GM18951 (cell line): Measurements from ENCODE around the gene DAD1.

Experiments used
- POLR2A ChIP-seq: IDR thresholded peaks from 4 replicates; pipeline ENCODE4 v1.6.1; 2011; ENCODE audit warnings: mild to moderate bottlenecking; ENCODE audit not compliant: insufficient read length, insufficient read depth; ENCODE audit errors: extremely low read depth
- in situ Hi-C: fragments of 300-500 bp; cut with MboI; formaldehyde crosslinking; loops from one replicate; pipeline ENCODE4 v1.12.0; 2022; ENCODE audit warnings: low sequenced_read_pairs, mixed read lengths, inconsistent platforms; ENCODE audit not compliant: unreplicated experiment

Gene DAD1

GRCh38 chr14:22531451-22532344 is 57.3 kb downstream of the DAD1 start:
- in situ Hi-C loops: no loop called here
- peak; percentile 77 for TF ChIP-seq POLR2A

DNA sequence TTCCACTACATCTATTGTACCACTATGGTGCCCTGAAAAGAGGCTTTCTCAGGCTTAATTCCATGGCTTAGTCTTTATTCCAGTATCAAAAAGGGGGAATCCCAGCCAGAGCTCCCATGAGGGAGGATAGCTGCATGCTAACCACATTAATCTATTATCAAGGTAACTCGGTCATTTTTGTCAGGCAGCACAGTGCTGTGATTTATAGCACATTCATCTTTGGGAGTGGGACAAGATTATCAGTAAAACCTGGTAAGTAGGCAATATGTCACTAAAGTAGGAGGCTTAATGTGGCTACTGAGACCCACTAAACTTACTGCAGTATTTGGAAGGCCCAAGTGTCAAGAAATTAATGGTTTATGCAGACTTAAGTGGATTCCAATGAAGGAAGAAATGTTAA is 58.9 kb downstream of the DAD1 start:
- no peak for TF ChIP-seq POLR2A
- in situ Hi-C loops: no loop called here

DNA sequence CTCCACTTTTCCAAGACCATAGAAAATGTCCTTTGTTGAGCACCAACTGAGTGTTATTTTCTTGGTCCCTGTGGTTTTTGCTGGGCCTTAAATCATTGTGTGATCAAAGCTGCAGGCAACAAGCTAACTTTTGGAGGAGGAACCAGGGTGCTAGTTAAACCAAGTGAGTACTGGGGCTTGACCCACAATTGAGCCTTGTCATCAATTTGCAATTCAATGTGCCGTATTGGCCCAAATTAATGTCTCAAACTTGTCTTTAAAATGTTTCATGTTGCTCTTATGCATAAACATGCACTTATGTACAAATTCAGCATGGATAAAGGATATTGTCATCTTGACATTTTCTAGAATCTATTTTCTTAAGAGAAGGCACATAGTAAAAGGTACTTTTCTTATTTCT is 62.3 kb downstream of the DAD1 start:
- in situ Hi-C loops: no loop called here
- no peak for TF ChIP-seq POLR2A

DNA sequence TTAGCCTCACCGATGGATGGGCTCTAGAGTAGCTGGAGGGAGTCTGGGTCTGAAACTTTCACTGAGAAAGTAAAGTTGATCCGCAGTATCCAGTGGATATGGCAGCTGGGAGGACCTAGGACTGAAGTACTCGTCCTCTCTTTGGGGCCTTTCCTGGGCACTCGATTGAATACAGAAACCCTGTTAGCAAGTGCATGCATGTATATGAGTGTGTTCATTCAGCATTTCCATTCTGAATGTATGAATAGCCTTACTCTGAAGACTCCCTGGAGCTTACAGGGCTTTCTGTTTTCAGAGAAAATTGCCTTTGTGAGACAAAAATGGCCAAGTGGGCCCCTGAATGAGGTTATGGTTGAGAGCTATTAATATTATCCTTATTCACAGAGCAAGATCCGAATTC is 62.8 kb downstream of the DAD1 start:
- in situ Hi-C loops: no loop called here
- no peak for TF ChIP-seq POLR2A

DNA sequence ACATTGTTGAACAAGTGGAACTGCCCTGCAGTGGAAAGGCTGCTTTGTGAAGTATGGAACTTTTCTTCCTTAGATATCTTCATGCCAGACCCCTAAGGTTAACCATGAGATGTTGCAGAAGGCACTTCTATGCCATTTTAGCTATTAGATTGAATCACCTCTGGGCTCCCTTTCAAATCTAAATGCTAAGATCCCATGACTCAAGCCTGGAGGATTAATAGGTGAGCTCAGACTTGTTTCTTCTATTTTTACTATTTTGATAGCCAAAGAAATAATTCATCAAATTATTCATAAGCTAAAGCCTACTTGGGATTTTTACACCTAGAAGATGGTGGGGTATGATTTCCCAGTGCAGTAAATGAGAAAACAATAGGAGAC is 64.3 kb downstream of the DAD1 start:
- TF ChIP-seq POLR2A: no peak
- in situ Hi-C loops: loop anchor here (5.0 kb wide), 1 partner anchor 52 kb away; no protein-coding TSS in a partner anchor

- TF ChIP-seq POLR2A: no peak
- in situ Hi-C loops: loop anchor here (5.0 kb wide), 1 partner anchor 52 kb away; no protein-coding TSS in a partner anchor
Observed at GRCh38 chr14:22524115-22524783, 64.8 kb downstream of the DAD1 start.

DNA sequence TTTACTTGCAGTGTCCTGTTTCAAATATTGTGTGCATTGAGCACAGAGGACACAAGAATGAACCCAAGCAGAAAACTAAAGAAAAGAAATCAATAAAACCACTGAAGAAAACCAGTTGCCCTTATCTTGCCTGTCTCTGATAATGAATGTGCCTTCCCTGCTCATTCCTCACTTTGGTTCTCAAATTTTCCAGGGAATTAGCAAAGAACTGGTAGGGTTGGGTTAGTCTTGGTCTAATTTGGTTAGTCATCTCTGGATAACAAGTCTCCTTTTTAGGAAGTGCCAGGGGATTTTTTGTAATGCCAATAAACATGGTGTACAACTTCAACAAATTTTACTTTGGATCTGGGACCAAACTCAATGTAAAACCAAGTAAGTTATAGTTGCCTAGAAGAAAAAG is 65.7 kb downstream of the DAD1 start:
- no peak for TF ChIP-seq POLR2A
- in situ Hi-C loops: loop anchor here (5.0 kb wide), 1 partner anchor 51 kb away; no protein-coding TSS in a partner anchor

GRCh38 chr14:22522466-22522957 is 66.5 kb downstream of the DAD1 start:
- no peak for TF ChIP-seq POLR2A
- in situ Hi-C loops: loop anchor here (5.0 kb wide), 1 partner anchor 50 kb away; no protein-coding TSS in a partner anchor

DNA sequence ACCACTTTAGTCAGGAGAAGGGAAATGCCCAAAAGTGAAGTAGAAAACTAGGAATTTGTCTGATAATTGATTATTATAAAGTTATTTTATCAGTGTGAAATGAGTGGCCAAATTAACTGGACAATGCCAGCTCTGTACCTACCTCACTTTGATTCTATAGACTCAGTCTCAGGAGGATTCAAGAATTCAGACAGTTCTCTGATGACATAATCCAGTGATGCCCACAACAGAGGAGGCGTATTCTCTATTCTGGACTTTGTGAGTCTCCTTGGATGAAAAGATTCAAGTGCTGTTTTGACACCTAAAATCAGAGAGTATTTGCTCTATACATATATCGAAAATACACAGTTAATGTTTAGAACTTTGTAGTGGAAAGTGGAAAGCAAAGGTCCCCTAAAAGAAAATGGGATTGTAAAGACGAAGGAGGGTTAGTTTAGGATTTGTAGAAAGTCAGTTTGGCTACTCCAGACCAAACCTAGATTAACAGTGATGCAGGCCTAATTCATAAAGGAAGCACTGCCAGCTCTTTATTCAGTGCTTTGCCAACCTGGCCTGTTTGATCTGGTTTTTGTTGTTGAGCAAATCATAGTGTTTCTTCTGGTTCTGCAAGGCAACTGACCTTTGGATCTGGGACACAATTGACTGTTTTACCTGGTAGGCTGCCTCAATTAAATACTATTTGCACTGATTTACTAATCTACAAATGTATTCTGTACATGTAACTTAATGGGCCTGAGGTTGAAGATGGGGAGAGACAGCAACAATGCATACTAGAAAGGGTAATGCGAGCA is 67.4 kb downstream of the DAD1 start:
- in situ Hi-C loops: loop anchor here (5.0 kb wide), 1 partner anchor 49 kb away; no protein-coding TSS in a partner anchor
- no peak for TF ChIP-seq POLR2A

DNA sequence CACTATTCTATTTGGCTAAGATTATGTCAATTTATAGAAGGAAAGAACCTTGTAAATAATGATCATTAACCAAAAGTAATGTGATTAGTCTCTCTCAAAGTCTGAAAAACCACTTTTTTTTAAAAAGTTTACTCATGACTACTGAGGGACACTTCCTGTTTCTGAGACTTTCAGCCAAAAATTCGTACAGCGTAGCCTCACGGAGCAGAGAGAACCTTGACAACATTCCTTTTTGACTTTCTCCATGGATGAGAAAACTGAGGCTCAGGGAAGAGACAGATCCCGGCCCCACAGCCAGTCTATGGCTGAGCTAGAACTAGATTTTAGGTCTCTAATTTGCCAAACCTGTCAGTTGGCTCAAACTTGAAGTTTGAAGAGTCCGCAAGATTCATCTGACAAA is 68.2 kb downstream of the DAD1 start:
- TF ChIP-seq POLR2A: no peak
- in situ Hi-C loops: loop anchor here (5.0 kb wide), 1 partner anchor 48 kb away; no protein-coding TSS in a partner anchor

- in situ Hi-C loops: loop anchor here (5.0 kb wide), 1 partner anchor 48 kb away; no protein-coding TSS in a partner anchor
- TF ChIP-seq POLR2A: no peak
Observed at GRCh38 chr14:22519877-22520685, 68.9 kb downstream of the DAD1 start.

- in situ Hi-C loops: no loop called here
- no peak for TF ChIP-seq POLR2A
Observed at GRCh38 chr14:22518073-22518472, 71.0 kb downstream of the DAD1 start.
